Activated T-cell treated with anti-CD3 and anti-CD28 coated beads for 48 hours (primary cell): ENCODE results near the gene EML4.
"Not testable (repeated sequence)": the region's sequence is repeated elsewhere in the genome, so short reads cannot be mapped to it uniquely, and the experiment has no call there.

Experiments
- DNase-seq: peaks from one replicate; pipeline ENCODE4 v3.0.0-alpha.2; 2020; ENCODE audit warnings: low read depth

EML4 gene

GRCh38 chr2:42266236-42266635, 97.1 kb downstream of the EML4 start:
- DNase-seq: no peak

GRCh38 chr2:42267530-42267929, 98.4 kb downstream of the EML4 start:
- no peak for DNase-seq

GRCh38 chr2:42268528-42269151, 99.5 kb downstream of the EML4 start:
- no peak for DNase-seq

- DNase-seq: no peak
Observed at GRCh38 chr2:42270757-42271156, 101.6 kb downstream of the EML4 start.

GRCh38 chr2:42271246-42271645, 102.1 kb downstream of the EML4 start:
- DNase-seq: not testable (repeated sequence)

- DNase-seq: no peak
Observed at GRCh38 chr2:42274863-42275262, 105.7 kb downstream of the EML4 start.

- DNase-seq: no peak
Observed at GRCh38 chr2:42281416-42282081, 112.4 kb downstream of the EML4 start.

- no peak for DNase-seq
Observed at GRCh38 chr2:42284019-42284418, 114.9 kb downstream of the EML4 start.

- DNase-seq: no peak
Observed at GRCh38 chr2:42286268-42286946, 117.3 kb downstream of the EML4 start.

- DNase-seq: no peak
Observed at GRCh38 chr2:42288811-42289210, 119.7 kb downstream of the EML4 start.

- DNase-seq: no peak
Observed at GRCh38 chr2:42289222-42289621, 120.1 kb downstream of the EML4 start.

GRCh38 chr2:42290005-42290404, 120.9 kb downstream of the EML4 start:
- DNase-seq: no peak

- no peak for DNase-seq
Observed at GRCh38 chr2:42293019-42293418, 123.9 kb downstream of the EML4 start.

GRCh38 chr2:42296226-42296625, 127.1 kb downstream of the EML4 start:
- DNase-seq: no peak

- no peak for DNase-seq
Observed at GRCh38 chr2:42297322-42297936, 128.3 kb downstream of the EML4 start.

GRCh38 chr2:42298132-42298531, 129.0 kb downstream of the EML4 start:
- no peak for DNase-seq

- no peak for DNase-seq
Observed at GRCh38 chr2:42298996-42299754, 130.0 kb downstream of the EML4 start.

- DNase-seq: no peak
Observed at GRCh38 chr2:42300527-42300926, 131.4 kb downstream of the EML4 start.

GRCh38 chr2:42303252-42303651, 134.1 kb downstream of the EML4 start:
- DNase-seq: no peak

- DNase-seq: no peak
Observed at GRCh38 chr2:42304059-42304713, 135.0 kb downstream of the EML4 start.

GRCh38 chr2:42307180-42307579, 138.0 kb downstream of the EML4 start:
- DNase-seq: no peak

GRCh38 chr2:42309366-42309765, 140.2 kb downstream of the EML4 start:
- DNase-seq: no peak
